Neural cell (in vitro differentiated cells): ENCODE results near the gene DYNLT5. TPM values are rescaled to one million over a fixed set of nuclear protein-coding genes. Genes with fewer than 3 reads are reported as not detected.
"Not testable (repeated sequence)": the region's sequence is repeated elsewhere in the genome, so short reads cannot be mapped to it uniquely, and the experiment has no call there.

ENCODE experiments used
- H2AFZ ChIP-seq: fragments of 200-600, 300-800 bp; sonication (generic), shearing (Covaris generic); 2 replicates; pipeline ENCODE4 v1.6.0; 2014; ENCODE audit warnings: low read depth, mild to moderate bottlenecking, antibody characterized with exemption, low read length, moderate library complexity
- H3F3A ChIP-seq: fragments of 200-600 bp; shearing (Covaris generic); 2 replicates; pipeline ENCODE4 v1.6.1; 2016; ENCODE audit warnings: mild to moderate bottlenecking, moderate library complexity, mixed read lengths, antibody characterized with exemption, low read length; ENCODE audit not compliant: insufficient read depth, poor library complexity, severe bottlenecking
- H3K27ac ChIP-seq: fragments of 200-600, 300-800 bp; sonication (generic), shearing (Covaris generic); 2 replicates; pipeline ENCODE4 v1.5.1; 2014; ENCODE audit warnings: mild to moderate bottlenecking, low read length, moderate library complexity
- H3K27me3 ChIP-seq: fragments of 300-800, 200-600 bp; sonication (generic), shearing (Covaris generic); 2 replicates; pipeline ENCODE4 v1.6.0; 2014; ENCODE audit warnings: mild to moderate bottlenecking, low read depth, low read length, moderate library complexity; ENCODE audit not compliant: insufficient read depth
- H3K36me3 ChIP-seq: fragments of 300-800, 200-600 bp; sonication (generic), shearing (Covaris generic); 2 replicates; pipeline ENCODE4 v1.5.1; 2014; ENCODE audit warnings: mild to moderate bottlenecking, antibody characterized with exemption, low read length, moderate library complexity; ENCODE audit not compliant: insufficient read depth
- H3K4me2 ChIP-seq: fragments of 300-800, 200-600 bp; sonication (generic), shearing (Covaris generic); 2 replicates; pipeline ENCODE4 v1.6.0; 2014; ENCODE audit warnings: mild to moderate bottlenecking, low read length
- H3K4me3 ChIP-seq: fragments of 300-800, 200-600 bp; sonication (generic), shearing (Covaris generic); 2 replicates; pipeline ENCODE4 v1.5.1; 2014; ENCODE audit warnings: mild to moderate bottlenecking, low read length, moderate library complexity
- H3K79me2 ChIP-seq: fragments of 200-600 bp; shearing (Covaris generic); replicated peaks from 2 replicates; pipeline ENCODE4 v1.6.0; 2014; ENCODE audit warnings: mild to moderate bottlenecking, low read length, moderate library complexity; ENCODE audit not compliant: insufficient read depth
- H3K9ac ChIP-seq: fragments of 300-800, 200-600 bp; sonication (generic), shearing (Covaris generic); 2 replicates; pipeline ENCODE4 v1.6.1; 2016; ENCODE audit warnings: mild to moderate bottlenecking, low read length, mixed read lengths
- H3K9me2 ChIP-seq: fragments of 200-600 bp; shearing (Covaris generic); 2 replicates; pipeline ENCODE4 v1.6.1; 2016; ENCODE audit warnings: mild to moderate bottlenecking, low read length, mixed read lengths; ENCODE audit not compliant: insufficient read depth
- H3K9me3 ChIP-seq: fragments of 200-600, 300-800 bp; sonication (generic), shearing (Covaris generic); 2 replicates; pipeline ENCODE4 v1.6.1; 2016; ENCODE audit warnings: mild to moderate bottlenecking, mixed run types, low read length, moderate library complexity, mixed read lengths
- H4K20me1 ChIP-seq: fragments of 200-600 bp; shearing (Covaris generic); 2 replicates; pipeline ENCODE4 v1.6.1; 2016; ENCODE audit warnings: mild to moderate bottlenecking, mixed run types; ENCODE audit not compliant: insufficient read depth
- EP300 ChIP-seq: fragments of 450-650 bp; conservative IDR thresholded peaks from 2 replicates; pipeline ENCODE4 v1.6.1; 2014; ENCODE audit warnings: antibody characterized with exemption, mild to moderate bottlenecking, moderate library complexity; ENCODE audit not compliant: poor library complexity, severe bottlenecking
- RAD21 ChIP-seq: fragments of 450-650 bp; conservative IDR thresholded peaks from 2 replicates; pipeline ENCODE4 v1.6.1; 2014; ENCODE audit warnings: antibody characterized with exemption, mild to moderate bottlenecking, moderate library complexity
- TAF1 ChIP-seq: IDR thresholded peaks from 2 replicates; pipeline ENCODE4 v1.6.1; 2012; ENCODE audit warnings: low read depth
- polyA plus RNA-seq: library from polyadenylated mRNA; depleted of rRNA; stranded (reverse); fragments of >200 nt; gene quantifications from 2 replicates; pipeline ENCODE4 v1.2.3, GENCODE V29; 2014
- TF ChIP-seq, protein P1 (sequence below): IDR thresholded peaks from 2 replicates; pipeline ENCODE4 v1.6.1; 2012; ENCODE audit warnings: borderline replicate concordance
- TF ChIP-seq, protein P2 (sequence below): fragments of 450-650 bp; IDR thresholded peaks from 2 replicates; pipeline ENCODE4 v1.5.1; 2014; ENCODE audit warnings: antibody characterized with exemption, mild to moderate bottlenecking, moderate library complexity; ENCODE audit not compliant: poor library complexity, severe bottlenecking

The DYNLT5 gene
- polyA plus RNA-seq, 1 donor from 2014 or later: not detected

DNA sequence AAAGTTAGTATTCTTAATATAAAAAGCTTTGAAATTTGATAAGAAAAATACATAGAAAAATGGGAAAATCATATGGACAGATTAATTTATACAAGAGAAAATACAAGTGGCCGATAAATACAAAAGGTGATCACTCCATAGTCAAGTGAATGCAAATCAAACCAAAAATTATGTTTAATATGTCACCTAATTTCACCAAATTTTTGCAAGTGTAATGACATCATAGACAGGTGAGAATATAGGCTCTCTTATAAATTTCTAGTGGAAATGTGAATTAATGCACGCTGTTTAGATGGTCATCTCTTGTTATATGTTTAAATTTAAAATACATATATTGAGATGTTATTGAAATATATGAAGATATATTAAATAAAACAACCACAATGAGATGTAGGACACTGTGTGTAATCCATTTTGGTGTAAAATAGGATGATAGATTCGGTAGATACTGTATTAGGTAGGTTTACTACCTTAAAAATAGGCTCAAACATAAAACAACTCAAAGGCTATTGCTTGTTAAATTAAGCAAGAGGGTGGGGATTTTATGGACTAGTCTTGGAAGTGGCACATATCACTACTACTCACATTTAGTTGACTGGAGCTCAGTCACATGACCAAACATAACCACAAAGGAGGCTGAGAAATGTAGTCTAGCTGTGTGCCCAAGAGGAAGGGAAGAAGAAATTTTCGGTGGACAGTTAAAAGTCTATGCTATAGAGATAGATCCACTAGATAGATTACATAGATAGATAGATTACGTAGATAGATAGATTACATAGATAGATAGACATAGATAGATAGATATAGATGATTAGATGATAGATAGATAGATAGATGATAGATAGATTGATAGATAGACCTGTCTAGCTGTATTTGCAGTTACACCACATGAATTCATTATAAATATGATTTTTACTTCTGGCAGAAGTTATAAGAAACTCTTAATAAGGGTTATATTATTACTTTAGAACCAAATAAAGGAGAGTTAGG, 39.7 kb downstream of the DYNLT5 start:
- Histone ChIP-seq H3K4me2 (no peak overlapping the region), H3K9me3 (no peaks in the 10 kb centered on the region), H2AFZ (no peak overlapping the region)

DNA sequence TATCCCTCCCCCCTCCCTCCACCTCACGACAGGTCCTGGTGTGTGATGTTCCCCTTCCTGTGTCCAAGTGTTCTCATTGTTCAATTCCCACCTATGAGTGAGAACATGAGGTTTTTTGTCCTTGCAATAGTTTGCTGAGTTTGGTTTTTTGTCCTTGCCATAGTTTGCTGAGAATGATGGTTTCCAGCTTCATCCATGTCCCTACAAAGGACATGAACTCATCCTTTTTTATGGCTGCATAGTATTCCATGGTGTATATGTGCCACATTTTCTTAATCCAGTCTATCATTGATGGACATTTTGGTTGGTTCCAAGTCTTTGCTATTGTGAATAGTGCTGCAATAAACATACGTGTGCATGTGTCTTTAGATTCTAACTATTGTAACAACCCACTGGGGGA, 43.6 kb downstream of the DYNLT5 start:
- not testable (repeated sequence) for H3K4me3 ChIP-seq, H3K27ac ChIP-seq, H4K20me1 ChIP-seq, H2AFZ ChIP-seq, H3K27me3 ChIP-seq, H3F3A ChIP-seq, H3K9me2 ChIP-seq, H3K9ac ChIP-seq, H3K36me3 ChIP-seq, H3K79me2 ChIP-seq, H3K4me2 ChIP-seq, H3K9me3 ChIP-seq

More for the DNA sequence above, 39.7 kb downstream of the DYNLT5 start:
- Histone ChIP-seq H3K9me2 (no peaks in the 10 kb centered on the region), H3K9ac (no peak overlapping the region), H3K27me3 (no peaks in the 10 kb centered on the region), H3K36me3 (no peaks in the 10 kb centered on the region), H3K79me2 (no peaks in the 10 kb centered on the region), H4K20me1 (no peaks in the 10 kb centered on the region), H3K27ac (no peak overlapping the region), H3K4me3 (no peak overlapping the region), H3F3A (no peaks in the 10 kb centered on the region)
- TF ChIP-seq, protein P1, sequence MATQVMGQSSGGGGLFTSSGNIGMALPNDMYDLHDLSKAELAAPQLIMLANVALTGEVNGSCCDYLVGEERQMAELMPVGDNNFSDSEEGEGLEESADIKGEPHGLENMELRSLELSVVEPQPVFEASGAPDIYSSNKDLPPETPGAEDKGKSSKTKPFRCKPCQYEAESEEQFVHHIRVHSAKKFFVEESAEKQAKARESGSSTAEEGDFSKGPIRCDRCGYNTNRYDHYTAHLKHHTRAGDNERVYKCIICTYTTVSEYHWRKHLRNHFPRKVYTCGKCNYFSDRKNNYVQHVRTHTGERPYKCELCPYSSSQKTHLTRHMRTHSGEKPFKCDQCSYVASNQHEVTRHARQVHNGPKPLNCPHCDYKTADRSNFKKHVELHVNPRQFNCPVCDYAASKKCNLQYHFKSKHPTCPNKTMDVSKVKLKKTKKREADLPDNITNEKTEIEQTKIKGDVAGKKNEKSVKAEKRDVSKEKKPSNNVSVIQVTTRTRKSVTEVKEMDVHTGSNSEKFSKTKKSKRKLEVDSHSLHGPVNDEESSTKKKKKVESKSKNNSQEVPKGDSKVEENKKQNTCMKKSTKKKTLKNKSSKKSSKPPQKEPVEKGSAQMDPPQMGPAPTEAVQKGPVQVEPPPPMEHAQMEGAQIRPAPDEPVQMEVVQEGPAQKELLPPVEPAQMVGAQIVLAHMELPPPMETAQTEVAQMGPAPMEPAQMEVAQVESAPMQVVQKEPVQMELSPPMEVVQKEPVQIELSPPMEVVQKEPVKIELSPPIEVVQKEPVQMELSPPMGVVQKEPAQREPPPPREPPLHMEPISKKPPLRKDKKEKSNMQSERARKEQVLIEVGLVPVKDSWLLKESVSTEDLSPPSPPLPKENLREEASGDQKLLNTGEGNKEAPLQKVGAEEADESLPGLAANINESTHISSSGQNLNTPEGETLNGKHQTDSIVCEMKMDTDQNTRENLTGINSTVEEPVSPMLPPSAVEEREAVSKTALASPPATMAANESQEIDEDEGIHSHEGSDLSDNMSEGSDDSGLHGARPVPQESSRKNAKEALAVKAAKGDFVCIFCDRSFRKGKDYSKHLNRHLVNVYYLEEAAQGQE: no peak
- TF ChIP-seq TAF1: no peak
- no peak for TF ChIP-seq RAD21

DNA sequence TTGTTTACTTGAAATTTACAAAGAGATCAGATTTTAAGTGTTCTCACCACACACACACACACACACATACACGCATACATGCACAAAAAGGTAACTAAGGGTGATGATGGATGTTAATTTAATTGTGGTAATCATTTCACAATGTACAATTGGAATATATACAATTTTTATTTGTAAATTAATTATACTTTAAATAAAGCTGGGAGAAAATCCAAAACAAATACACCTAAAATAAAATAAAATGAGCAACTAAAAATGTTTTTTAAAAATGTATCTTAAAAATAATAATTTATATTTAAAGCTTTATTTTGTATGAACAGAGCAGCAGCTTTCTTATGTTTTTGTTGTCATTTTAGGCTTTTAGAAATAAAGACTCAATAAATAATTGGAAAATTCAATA, 57.0 kb downstream of the DYNLT5 start:
- H4K20me1 ChIP-seq: no peaks in the 10 kb centered on the region
- no peaks in the 10 kb centered on the region for H3K9me2 ChIP-seq
- H3K4me3 ChIP-seq: no peak overlapping the region
- no peak overlapping the region for H3K4me2 ChIP-seq
- no peak overlapping the region for H2AFZ ChIP-seq
- H3K79me2 ChIP-seq: no peaks in the 10 kb centered on the region
- no peaks in the 10 kb centered on the region for H3K9me3 ChIP-seq
- no peak overlapping the region for H3K27ac ChIP-seq
- H3K36me3 ChIP-seq: no peaks in the 10 kb centered on the region
- no peak overlapping the region for H3K9ac ChIP-seq
- TF ChIP-seq, protein P1: no peak
- no peak for TF ChIP-seq EP300
- TF ChIP-seq, protein P2, sequence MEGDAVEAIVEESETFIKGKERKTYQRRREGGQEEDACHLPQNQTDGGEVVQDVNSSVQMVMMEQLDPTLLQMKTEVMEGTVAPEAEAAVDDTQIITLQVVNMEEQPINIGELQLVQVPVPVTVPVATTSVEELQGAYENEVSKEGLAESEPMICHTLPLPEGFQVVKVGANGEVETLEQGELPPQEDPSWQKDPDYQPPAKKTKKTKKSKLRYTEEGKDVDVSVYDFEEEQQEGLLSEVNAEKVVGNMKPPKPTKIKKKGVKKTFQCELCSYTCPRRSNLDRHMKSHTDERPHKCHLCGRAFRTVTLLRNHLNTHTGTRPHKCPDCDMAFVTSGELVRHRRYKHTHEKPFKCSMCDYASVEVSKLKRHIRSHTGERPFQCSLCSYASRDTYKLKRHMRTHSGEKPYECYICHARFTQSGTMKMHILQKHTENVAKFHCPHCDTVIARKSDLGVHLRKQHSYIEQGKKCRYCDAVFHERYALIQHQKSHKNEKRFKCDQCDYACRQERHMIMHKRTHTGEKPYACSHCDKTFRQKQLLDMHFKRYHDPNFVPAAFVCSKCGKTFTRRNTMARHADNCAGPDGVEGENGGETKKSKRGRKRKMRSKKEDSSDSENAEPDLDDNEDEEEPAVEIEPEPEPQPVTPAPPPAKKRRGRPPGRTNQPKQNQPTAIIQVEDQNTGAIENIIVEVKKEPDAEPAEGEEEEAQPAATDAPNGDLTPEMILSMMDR: no peak
- H3F3A ChIP-seq: no peaks in the 10 kb centered on the region
- H3K27me3 ChIP-seq: no peaks in the 10 kb centered on the region
